K562 (cell line): Measurements from ENCODE around the gene LYPD4. TPM values are rescaled to one million over a fixed set of nuclear protein-coding genes. Genes with fewer than 3 reads are reported as not detected.

Source experiments
- ATAC-seq: fragments of 200-7000 bp; cut with Tn5 transposase; 3 replicates; pipeline ENCODE4 v1.9.1; 2020; ENCODE audit warnings: moderate library complexity
- BruUV-seq: library from RNA; stranded (reverse); fragments of 400-500 nt; replicated peaks from 2 replicates; lab custom pipeline; 2021; lab: Mats Ljungman, UMichigan
- CTCF ChIA-PET: fragments of 300-600 bp; formaldehyde crosslinking; extraction: SDS; loops from one replicate; lab custom pipeline; 2021; ENCODE audit warnings: low intra/inter-chr PET ratio; lab: Yijun Ruan, JAX
- POLR2A ChIA-PET: fragments of 300-600, 350-650 bp; sonication (Branson Sonifier 250); formaldehyde crosslinking; extraction: SDS; loops from one replicate; lab custom pipeline; 2021; ENCODE audit warnings: antibody characterized with exemption, inconsistent platforms; lab: Yijun Ruan, JAX
- DNase-seq, 4 experiments: peaks; one replicate each; pipeline versions ENCODE4 v3.0.0 to v3.0.0-alpha.2; 2011 to 2018; ENCODE audit warnings: low spot score in 3 of 4, mixed read lengths in 3 of 4; ENCODE audit errors: extremely low read depth in 1 of 4
- FAIRE-seq: peaks from 2 replicates; lab custom pipeline; 2011; peaks lifted over from hg19 to GRCh38; lab: Jason Lieb, UNC
- H2AFZ ChIP-seq: 2 replicates; pipeline ENCODE4 v1.6.0; 2011; ENCODE audit warnings: low read depth, low read length, control low read depth, inconsistent platforms
- H3K27ac ChIP-seq: fragments of 200-600 bp; 3 replicates; pipeline ENCODE4 v1.8.0; 2011; ENCODE audit warnings: low read depth, mild to moderate bottlenecking, control low read depth, inconsistent platforms, low read length, moderate library complexity, mixed read lengths; ENCODE audit errors: extremely low read depth
- H3K27me3 ChIP-seq, 2 experiments: fragments of 300-600 bp in 1 of 2; 2 replicates in 1 of 2; 3 replicates in 1 of 2; pipeline versions ENCODE4 v1.6.0 to v1.8.0; 2011; ENCODE audit warnings: inconsistent platforms in 2 of 2, low read length in 2 of 2, mild to moderate bottlenecking in 1 of 2, mixed read lengths in 1 of 2, moderate library complexity in 1 of 2; ENCODE audit not compliant: control insufficient read depth in 2 of 2, insufficient read depth in 2 of 2
- H3K36me3 ChIP-seq: fragments of 300-600 bp; 3 replicates; pipeline ENCODE4 v1.8.0; 2011; ENCODE audit warnings: mild to moderate bottlenecking, low read length, inconsistent platforms; ENCODE audit not compliant: control insufficient read depth, insufficient read depth
- H3K4me1 ChIP-seq, 2 experiments: fragments of 200-600 bp in 1 of 2; replicated peaks in 1 of 2; 2 replicates in 1 of 2; 3 replicates in 1 of 2; pipeline versions ENCODE4 v1.5.1 to v1.8.0; 2011; ENCODE audit warnings: inconsistent platforms in 2 of 2, low read length in 2 of 2, mild to moderate bottlenecking in 1 of 2, mixed read lengths in 1 of 2, moderate library complexity in 1 of 2; ENCODE audit not compliant: control insufficient read depth in 2 of 2, insufficient read depth in 2 of 2
- H3K4me2 ChIP-seq: 2 replicates; pipeline ENCODE4 v1.6.1; 2011; ENCODE audit warnings: low read length, control low read depth, inconsistent platforms, mixed read lengths; ENCODE audit not compliant: insufficient read depth
- H3K4me3 ChIP-seq: fragments of 200-600 bp; sonication (generic), shearing (Covaris generic); 2 replicates; pipeline ENCODE4 v1.5.1; 2016; ENCODE audit warnings: control low read depth, inconsistent platforms
- H3K79me2 ChIP-seq: fragments of 200-600 bp; 3 replicates; pipeline ENCODE4 v1.8.0; 2011; ENCODE audit warnings: low read length, inconsistent platforms; ENCODE audit not compliant: control insufficient read depth, insufficient read depth
- H3K9ac ChIP-seq, 2 experiments: 2 replicates each; pipeline versions ENCODE4 v1.6.0 to v1.6.1; 2011; ENCODE audit warnings: low read depth in 2 of 2, low read length in 2 of 2, control low read depth in 1 of 2, inconsistent platforms in 1 of 2, mild to moderate bottlenecking in 1 of 2, mixed read lengths in 1 of 2; ENCODE audit not compliant: insufficient read depth in 1 of 2
- H3K9me1 ChIP-seq: one replicate; pipeline ENCODE4 v1.6.0; 2011; ENCODE audit warnings: inconsistent platforms, mild to moderate bottlenecking, low read length, moderate library complexity; ENCODE audit not compliant: control insufficient read depth, insufficient read depth
- H3K9me3 ChIP-seq: replicated peaks from 2 replicates; pipeline ENCODE4 v1.5.1; 2011; ENCODE audit warnings: low read depth, low read length, inconsistent platforms; ENCODE audit not compliant: control insufficient read depth, insufficient read depth
- H4K20me1 ChIP-seq: replicated peaks from 2 replicates; pipeline ENCODE4 v1.6.1; 2011; ENCODE audit warnings: low read length, inconsistent platforms, mixed read lengths; ENCODE audit not compliant: control insufficient read depth, insufficient read depth
- CREM ChIP-seq: IDR thresholded peaks from 2 replicates; pipeline ENCODE4 v1.6.1; 2014; ENCODE audit warnings: antibody characterized with exemption, low read depth
- CTCFL ChIP-seq: IDR thresholded peaks from 2 replicates; pipeline ENCODE4 v1.6.1; 2011; ENCODE audit warnings: borderline replicate concordance, low read depth, mild to moderate bottlenecking, moderate library complexity, low read length; ENCODE audit not compliant: insufficient read depth, poor library complexity, severe bottlenecking
- E2F6 ChIP-seq, 2 experiments: IDR thresholded peaks; 2 replicates each; pipeline ENCODE4 v1.6.1; 2011; ENCODE audit warnings: borderline replicate concordance in 1 of 2, control low read depth in 1 of 2, low read depth in 1 of 2, low read length in 1 of 2, mild to moderate bottlenecking in 1 of 2, mixed read lengths in 1 of 2, moderate library complexity in 1 of 2; ENCODE audit not compliant: insufficient read depth in 1 of 2, insufficient read length in 1 of 2, poor library complexity in 1 of 2, severe bottlenecking in 1 of 2; ENCODE audit errors: extremely low read depth in 1 of 2
- NFE2L1 ChIP-seq: fragments of 450-650 bp; IDR thresholded peaks from 2 replicates; pipeline ENCODE4 v1.6.1; 2016; ENCODE audit warnings: missing genetic modification characterization, low read depth, mild to moderate bottlenecking, missing compliant biosample characterization, moderate library complexity, borderline replicate concordance
- ZNF140 ChIP-seq: fragments of 250-450 bp; sonication (Bioruptor Pico); IDR thresholded peaks from 2 replicates; pipeline ENCODE4 v1.8.0; 2021; ENCODE audit warnings: moderate library complexity, mild to moderate bottlenecking, inconsistent platforms
- whole genome bisulfite sequencing: fragments of 100-300 bp; shearing (Covaris generic); methylation state at CpG from one replicate; pipeline ENCODE4 v1.1.6; 2016; ENCODE audit warnings: low coverage, mixed read lengths; ENCODE audit not compliant: insufficient coverage; ENCODE audit errors: missing lambda C conversion rate; 5-methylcytosine and 5-hydroxymethylcytosine counted together
- in situ Hi-C: fragments of 300-500 bp; cut with MboI; formaldehyde crosslinking; loops from 4 replicates; pipeline ENCODE4 v1.15.0; 2018; ENCODE audit warnings: inconsistent platforms, mixed read lengths
- intact Hi-C: fragments of 100-400 bp; cut with micrococcal nuclease; formaldehyde crosslinking; loops from 2 replicates; pipeline ENCODE4 v1.14.2; 2022
- polyA plus RNA-seq, 8 experiments: library from polyadenylated mRNA; depleted of rRNA in 4 of 8; stranded (reverse) in 5 of 8; unstranded in 3 of 8; fragments of >200 nt; fragmentation: Nextera tagmentation in 2 of 8; fragmentation: Illumina TruSeq in 1 of 8; extraction: Ambion mirVana in 2 of 8; extraction: Trizol in 1 of 8; gene quantifications; 2 replicates each; pipeline versions ENCODE4 v1.2.1 to v1.2.3, GENCODE V29; 2011 to 2014; ENCODE audit warnings: inconsistent platforms in 1 of 8, missing spikeins in 1 of 8
- total RNA-seq, 7 experiments: library from RNA; depleted of rRNA in 6 of 7; stranded (reverse); fragments of >200 nt in 6 of 7; fragmentation: Illumina TruSeq in 2 of 7; extraction: Trizol in 2 of 7; gene quantifications; 2 replicates each; pipeline versions ENCODE4 v1.2.1 to v1.2.3, GENCODE V29; 2011 to 2021; ENCODE audit warnings: low replicate concordance in 1 of 7
- TF ChIP-seq, protein P1 (sequence below), 2 experiments: fragments of 450-650 bp; formaldehyde crosslinking in 1 of 2; IDR thresholded peaks; 2 replicates each; pipeline versions ENCODE4 v1.4.0 to v1.6.1; 2014 to 2020; ENCODE audit warnings: mild to moderate bottlenecking in 2 of 2, borderline replicate concordance in 1 of 2, low read depth in 1 of 2

Gene LYPD4
- total and polyA plus RNA-seq, 9 of the 15 experiments (the other 6 are each of a cell fraction or from before 2014, with no cell fraction given) = 0.11 TPM; not detected in 8

- Histone ChIP-seq H3K4me1 (no peaks in the 10 kb centered on the region), H3K79me2 (no peaks in the 10 kb centered on the region), H2AFZ (no peak overlapping the region), H3K27me3 (peaks cover 5 to 23% of the 10 kb centered on the region in 2 experiments; a peak in 4 of 5 replicates), H4K20me1 (no peaks in the 10 kb centered on the region), H3K9ac (no peak overlapping the region), H3K4me2 (no peak overlapping the region), H3K4me3 (no peak overlapping the region), H3K27ac (no peak overlapping the region), H3K9me3 (no peaks in the 10 kb centered on the region), H3K9me1 (no peaks in the 10 kb centered on the region), H3K36me3 (no peaks in the 10 kb centered on the region)
- ATAC-seq (peak; percentile 91), DNase-seq (peak; percentile 53 to 77 (median 74)), FAIRE-seq (peak; percentile 88)
- ChIA-PET POLR2A (interaction anchor here (0.6 to 1.3 kb wide), 6 partner anchors 9 to 833 kb away, joined by 3 to 6 read pairs (median 4); partner anchors contain the start of gene RPS19), CTCF (interaction anchor here (0.7 to 2.0 kb wide), 5 partner anchors 28 to 165 kb away, joined by 4 to 16 read pairs (median 6); no protein-coding TSS in a partner anchor)
- in situ Hi-C loops (loop anchor here (10.0 kb wide), 1 partner anchor 162 kb away; the partner anchor contains the start of gene RABAC1), intact Hi-C loops (loop anchor here (2.0 kb wide), 1 partner anchor 28 kb away; no protein-coding TSS in a partner anchor)
- no TSS peak for BruUV-seq
- 2% methylated on average over 22 of the region's 22 CpGs for WGBS
- TF ChIP-seq CREM (peak; percentile 52; the same call in 1 of the 2 replicates), ZNF140 (CRISPR knock-in tag) (no peak), CTCFL (peak; percentile 70), E2F6 (IDR thresholded peaks at IDR 0.05; ENCODE audit: borderline replicate concordance in 1 of 2, extremely low read depth in 1 of 2, insufficient read depth in 1 of 2, insufficient read length in 1 of 2, low read depth in 1 of 2, low read length in 1 of 2, poor library complexity in 1 of 2, severe bottlenecking in 1 of 2) (peak in 1 of 2 experiments; percentile 46), NFE2L1 (no peak)
- TF ChIP-seq, protein P1, sequence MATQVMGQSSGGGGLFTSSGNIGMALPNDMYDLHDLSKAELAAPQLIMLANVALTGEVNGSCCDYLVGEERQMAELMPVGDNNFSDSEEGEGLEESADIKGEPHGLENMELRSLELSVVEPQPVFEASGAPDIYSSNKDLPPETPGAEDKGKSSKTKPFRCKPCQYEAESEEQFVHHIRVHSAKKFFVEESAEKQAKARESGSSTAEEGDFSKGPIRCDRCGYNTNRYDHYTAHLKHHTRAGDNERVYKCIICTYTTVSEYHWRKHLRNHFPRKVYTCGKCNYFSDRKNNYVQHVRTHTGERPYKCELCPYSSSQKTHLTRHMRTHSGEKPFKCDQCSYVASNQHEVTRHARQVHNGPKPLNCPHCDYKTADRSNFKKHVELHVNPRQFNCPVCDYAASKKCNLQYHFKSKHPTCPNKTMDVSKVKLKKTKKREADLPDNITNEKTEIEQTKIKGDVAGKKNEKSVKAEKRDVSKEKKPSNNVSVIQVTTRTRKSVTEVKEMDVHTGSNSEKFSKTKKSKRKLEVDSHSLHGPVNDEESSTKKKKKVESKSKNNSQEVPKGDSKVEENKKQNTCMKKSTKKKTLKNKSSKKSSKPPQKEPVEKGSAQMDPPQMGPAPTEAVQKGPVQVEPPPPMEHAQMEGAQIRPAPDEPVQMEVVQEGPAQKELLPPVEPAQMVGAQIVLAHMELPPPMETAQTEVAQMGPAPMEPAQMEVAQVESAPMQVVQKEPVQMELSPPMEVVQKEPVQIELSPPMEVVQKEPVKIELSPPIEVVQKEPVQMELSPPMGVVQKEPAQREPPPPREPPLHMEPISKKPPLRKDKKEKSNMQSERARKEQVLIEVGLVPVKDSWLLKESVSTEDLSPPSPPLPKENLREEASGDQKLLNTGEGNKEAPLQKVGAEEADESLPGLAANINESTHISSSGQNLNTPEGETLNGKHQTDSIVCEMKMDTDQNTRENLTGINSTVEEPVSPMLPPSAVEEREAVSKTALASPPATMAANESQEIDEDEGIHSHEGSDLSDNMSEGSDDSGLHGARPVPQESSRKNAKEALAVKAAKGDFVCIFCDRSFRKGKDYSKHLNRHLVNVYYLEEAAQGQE (IDR thresholded peaks at IDR 0.05; ENCODE audit: borderline replicate concordance) = peak; percentile 49; the same call in 1 of the 2 replicates
- TF ChIP-seq, protein P1 (CRISPR knock-in tag; IDR thresholded peaks at IDR 0.05; ENCODE audit: low read depth) = no peak
Observed at GRCh38 chr19:41792513-41793413, 51.7 kb downstream of the LYPD4 start.
